Endothelial cell of umbilical vein (primary cell): ENCODE data around the gene GOLIM4. TPM values are rescaled to one million over a fixed set of nuclear protein-coding genes. Genes with fewer than 3 reads are reported as not detected.

Experiments
- BruUV-seq: library from RNA; stranded (reverse); fragments of 400-500 nt; replicated peaks from 2 replicates; lab custom pipeline; 2021; lab: Mats Ljungman, UMichigan
- CTCF ChIA-PET: fragments of 300-600, 350-600 bp; sonication (Branson Sonifier 250); formaldehyde crosslinking; loops from one replicate; lab custom pipeline; 2021; ENCODE audit warnings: antibody characterized with exemption, inconsistent platforms; lab: Charles Lee
- POLR2A ChIA-PET: fragments of 300-600, 350-600 bp; sonication (Branson Sonifier 250); formaldehyde crosslinking; loops from one replicate; lab custom pipeline; 2021; ENCODE audit warnings: antibody characterized with exemption, inconsistent platforms; lab: Charles Lee
- DNase-seq: peaks from one replicate; pipeline ENCODE4 v3.0.0-alpha.2; 2011; ENCODE audit warnings: low read depth, low spot score
- FAIRE-seq: peaks from 2 replicates; lab custom pipeline; 2011; peaks lifted over from hg19 to GRCh38; lab: Jason Lieb, UNC
- H2AFZ ChIP-seq: 2 replicates; pipeline ENCODE4 v1.6.0; 2012; ENCODE audit warnings: low read depth, low read length, control low read depth, inconsistent platforms
- H3K27ac ChIP-seq: 2 replicates; pipeline ENCODE4 v1.5.1; 2011; ENCODE audit warnings: low read depth, mild to moderate bottlenecking, control low read depth, low read length, moderate library complexity; ENCODE audit not compliant: insufficient read depth
- H3K27me3 ChIP-seq, 2 experiments: 2 replicates each; pipeline versions ENCODE4 v1.6.0 to v1.6.1; 2011; ENCODE audit warnings: low read length in 2 of 2, mixed read lengths in 1 of 2; ENCODE audit not compliant: control insufficient read depth in 2 of 2, insufficient read depth in 2 of 2
- H3K36me3 ChIP-seq, 2 experiments: 2 replicates in 1 of 2; 3 replicates in 1 of 2; pipeline ENCODE4 v1.5.1; 2011; ENCODE audit warnings: low read length in 2 of 2, mild to moderate bottlenecking in 1 of 2, moderate library complexity in 1 of 2; ENCODE audit not compliant: control insufficient read depth in 2 of 2, insufficient read depth in 2 of 2; ENCODE audit errors: extremely low read depth in 1 of 2
- H3K4me1 ChIP-seq: 3 replicates; pipeline ENCODE4 v1.5.1; 2011; ENCODE audit warnings: mild to moderate bottlenecking, low read length; ENCODE audit not compliant: control insufficient read depth, insufficient read depth; ENCODE audit errors: extremely low read depth
- H3K4me2 ChIP-seq: 2 replicates; pipeline ENCODE4 v1.6.1; 2011; ENCODE audit warnings: low read length, control low read depth, mixed read lengths; ENCODE audit not compliant: insufficient read depth
- H3K4me3 ChIP-seq, 3 experiments: fragments of 200-600 bp in 1 of 3; sonication (generic), shearing (Covaris generic) in 1 of 3; replicated peaks in 1 of 3; 2 replicates each; pipeline ENCODE4 v1.5.1; 2011 to 2016; ENCODE audit warnings: control low read depth in 3 of 3, low read length in 3 of 3, mild to moderate bottlenecking in 2 of 3, inconsistent platforms in 1 of 3, low read depth in 1 of 3, moderate library complexity in 1 of 3; ENCODE audit not compliant: insufficient read depth in 1 of 3
- H3K79me2 ChIP-seq: 2 replicates; pipeline ENCODE4 v1.6.0; 2012; ENCODE audit warnings: low read length, inconsistent platforms; ENCODE audit not compliant: control insufficient read depth, insufficient read depth
- H3K9ac ChIP-seq: replicated peaks from 2 replicates; pipeline ENCODE3; 2011; ENCODE audit warnings: low read length, control low read depth; ENCODE audit not compliant: insufficient read depth; ENCODE audit errors: extremely low read depth
- H3K9me1 ChIP-seq: replicated peaks from 3 replicates; pipeline ENCODE4 v1.6.0; 2011; ENCODE audit warnings: mild to moderate bottlenecking, low read length; ENCODE audit not compliant: control insufficient read depth, insufficient read depth; ENCODE audit errors: extremely low read depth
- H3K9me3 ChIP-seq: replicated peaks from 2 replicates; pipeline ENCODE4 v1.5.1; 2012; ENCODE audit warnings: low read length, inconsistent platforms; ENCODE audit not compliant: control insufficient read depth, insufficient read depth
- H4K20me1 ChIP-seq: replicated peaks from 2 replicates; pipeline ENCODE3; 2011; ENCODE audit warnings: mild to moderate bottlenecking, low read length; ENCODE audit not compliant: control insufficient read depth, insufficient read depth; ENCODE audit errors: extremely low read depth
- FOS ChIP-seq: IDR thresholded peaks from 2 replicates; pipeline ENCODE4 v1.6.1; 2011; ENCODE audit warnings: mild to moderate bottlenecking, low read length, moderate library complexity, borderline replicate concordance; ENCODE audit not compliant: insufficient read depth
- POLR2A ChIP-seq: IDR thresholded peaks from 2 replicates; pipeline ENCODE4 v1.6.1; 2012; ENCODE audit warnings: low read depth, mild to moderate bottlenecking, control low read depth, low read length
- POLR2AphosphoS5 ChIP-seq: IDR thresholded peaks from 2 replicates; pipeline ENCODE4 v1.6.1; 2012; ENCODE audit warnings: low read depth, mild to moderate bottlenecking, control low read depth, low read length, moderate library complexity; ENCODE audit not compliant: insufficient read depth
- dilution Hi-C: fragments of 300-500 bp; cut with MboI; formaldehyde crosslinking; loops from one replicate; pipeline ENCODE4 v1.15.0; 2019; ENCODE audit warnings: low sequenced_read_pairs; ENCODE audit not compliant: extremely low pct_ligation_motif_present
- intact Hi-C: fragments of 100-400 bp; cut with micrococcal nuclease; formaldehyde crosslinking; loops from one replicate; pipeline ENCODE4 v1.10.0; 2022
- polyA plus RNA-seq, 4 experiments: library from polyadenylated mRNA; depleted of rRNA in 3 of 4; stranded (reverse) in 3 of 4; unstranded in 1 of 4; fragments of >200 nt; gene quantifications; 2 replicates each; pipeline versions ENCODE4 v1.2.1 to v1.2.3, GENCODE V29; 2011 to 2012; ENCODE audit warnings: missing spikeins in 1 of 4
- total RNA-seq: library from RNA; stranded (reverse); gene quantifications from 2 replicates; pipeline ENCODE4 v1.2.3, GENCODE V29; 2021
- TF ChIP-seq, protein P1 (sequence below): IDR thresholded peaks from 2 replicates; pipeline ENCODE4 v1.6.1; 2011; ENCODE audit not compliant: insufficient read depth, insufficient read length
- TF ChIP-seq, protein P2 (sequence below), 2 donors: IDR thresholded peaks; 1 replicate in 1 of 2; 2 replicates in 1 of 2; pipeline ENCODE4 v1.5.1; 2011; ENCODE audit warnings: low read length in 2 of 2, mild to moderate bottlenecking in 2 of 2, moderate library complexity in 2 of 2, control low read depth in 1 of 2, inconsistent platforms in 1 of 2, low read depth in 1 of 2; ENCODE audit not compliant: insufficient read depth in 1 of 2; ENCODE audit errors: extremely low read depth in 1 of 2

Gene GOLIM4
- total and polyA plus RNA-seq, 2 donors (not counting 3 experiments of a cell fraction or from before 2014, with no cell fraction given) = 11.7 to 40.8 TPM

GRCh38 chr3:167998253-167998652, 97.5 kb downstream of the GOLIM4 start:
- POLR2A ChIA-PET = no interaction called here
- Histone ChIP-seq H3K79me2 (no peaks in the 10 kb centered on the region), H3K27me3 (no peaks in the 10 kb centered on the region), H3K9me3 (no peaks in the 10 kb centered on the region), H3K9ac (no peak overlapping the region), H3K4me2 (no peak overlapping the region), H3K9me1 (no peaks in the 10 kb centered on the region), H3K4me1 (peaks cover under 1% of the 10 kb centered on the region), H3K4me3 (no peak overlapping the region), H2AFZ (no peak overlapping the region), H4K20me1 (no peaks in the 10 kb centered on the region), H3K27ac (no peak overlapping the region), H3K36me3 (no peaks in the 10 kb centered on the region)
- CTCF ChIA-PET = interaction anchor here (1.7 kb wide), 1 partner anchor 10 kb away, joined by 4 read pairs; no protein-coding TSS in a partner anchor
- DNase-seq (no peak), FAIRE-seq (no peak)
- intact Hi-C loops (no loop called here), dilution Hi-C loops (no loop called here)
- no peak for TF ChIP-seq POLR2AphosphoS5
- no peak for TF ChIP-seq POLR2A
- BruUV-seq = no TSS peak

DNA sequence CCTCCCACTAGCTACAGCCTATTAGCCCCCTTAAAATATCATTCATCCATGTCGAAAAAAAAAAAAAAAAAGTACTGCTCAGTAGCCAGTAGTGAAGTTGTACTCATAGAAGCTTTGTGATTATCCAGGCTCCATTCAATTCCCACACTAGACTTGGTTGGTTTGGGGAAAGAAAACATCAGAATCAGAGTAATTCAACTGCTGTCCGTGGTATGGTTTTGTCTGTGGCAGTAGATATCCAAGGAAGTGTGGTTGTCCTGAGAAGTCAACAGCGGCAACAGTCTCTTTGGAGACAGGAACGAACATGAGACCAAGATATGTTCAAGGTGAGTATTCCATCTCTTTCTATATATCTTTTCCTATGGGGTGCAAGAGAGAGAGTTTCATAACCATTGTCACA, 99.2 kb downstream of the GOLIM4 start:
- no peak for TF ChIP-seq POLR2AphosphoS5
- TF ChIP-seq, protein P1, sequence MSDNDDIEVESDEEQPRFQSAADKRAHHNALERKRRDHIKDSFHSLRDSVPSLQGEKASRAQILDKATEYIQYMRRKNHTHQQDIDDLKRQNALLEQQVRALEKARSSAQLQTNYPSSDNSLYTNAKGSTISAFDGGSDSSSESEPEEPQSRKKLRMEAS = no peak
- no peak for TF ChIP-seq FOS
- TF ChIP-seq, protein P2, sequence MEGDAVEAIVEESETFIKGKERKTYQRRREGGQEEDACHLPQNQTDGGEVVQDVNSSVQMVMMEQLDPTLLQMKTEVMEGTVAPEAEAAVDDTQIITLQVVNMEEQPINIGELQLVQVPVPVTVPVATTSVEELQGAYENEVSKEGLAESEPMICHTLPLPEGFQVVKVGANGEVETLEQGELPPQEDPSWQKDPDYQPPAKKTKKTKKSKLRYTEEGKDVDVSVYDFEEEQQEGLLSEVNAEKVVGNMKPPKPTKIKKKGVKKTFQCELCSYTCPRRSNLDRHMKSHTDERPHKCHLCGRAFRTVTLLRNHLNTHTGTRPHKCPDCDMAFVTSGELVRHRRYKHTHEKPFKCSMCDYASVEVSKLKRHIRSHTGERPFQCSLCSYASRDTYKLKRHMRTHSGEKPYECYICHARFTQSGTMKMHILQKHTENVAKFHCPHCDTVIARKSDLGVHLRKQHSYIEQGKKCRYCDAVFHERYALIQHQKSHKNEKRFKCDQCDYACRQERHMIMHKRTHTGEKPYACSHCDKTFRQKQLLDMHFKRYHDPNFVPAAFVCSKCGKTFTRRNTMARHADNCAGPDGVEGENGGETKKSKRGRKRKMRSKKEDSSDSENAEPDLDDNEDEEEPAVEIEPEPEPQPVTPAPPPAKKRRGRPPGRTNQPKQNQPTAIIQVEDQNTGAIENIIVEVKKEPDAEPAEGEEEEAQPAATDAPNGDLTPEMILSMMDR (IDR thresholded peaks at IDR 0.05; ENCODE audit: extremely low read depth in 1 of 2, insufficient read depth in 1 of 2, low read depth in 1 of 2, low read length in 2 of 2) = no peak
- TF ChIP-seq POLR2A = no peak
- no peak overlapping the region for H3K27ac ChIP-seq
- dilution Hi-C loops (no loop called here), intact Hi-C loops (no loop called here)
- H3K9me3 ChIP-seq = no peaks in the 10 kb centered on the region
- H4K20me1 ChIP-seq = no peaks in the 10 kb centered on the region
- FAIRE-seq (no peak), DNase-seq (no peak)
- H2AFZ ChIP-seq = no peak overlapping the region
- H3K36me3 ChIP-seq = no peaks in the 10 kb centered on the region
- H3K9me1 ChIP-seq = no peaks in the 10 kb centered on the region
- no peak overlapping the region for H3K9ac ChIP-seq
- no peaks in the 10 kb centered on the region for H3K79me2 ChIP-seq
- H3K4me3 ChIP-seq = no peak overlapping the region
- CTCF ChIA-PET = interaction anchor here (0.6 kb wide), 1 partner anchor 52 kb away, joined by 5 read pairs; no protein-coding TSS in a partner anchor
- peaks cover 0 to 3% of the 10 kb centered on the region in 2 experiments for H3K27me3 ChIP-seq
- no peak overlapping the region for H3K4me2 ChIP-seq
- BruUV-seq = no TSS peak
- no peaks in the 10 kb centered on the region for H3K4me1 ChIP-seq
- POLR2A ChIA-PET = no interaction called here
